Astrocyte of the cerebellum (primary cell): ENCODE measurements around the gene GDPD2.

Source experiments
- DNase-seq: peaks from one replicate; pipeline ENCODE4 v3.0.0-alpha.2; 2011; ENCODE audit warnings: low read depth
- H3K4me3 ChIP-seq: 2 replicates; pipeline ENCODE4 v1.5.1; 2011; ENCODE audit warnings: mild to moderate bottlenecking, low read depth, low read length, moderate library complexity
- in situ Hi-C: cut with HindIII; loops from 2 replicates; pipeline ENCODE4 v1.10.0; 2017; ENCODE audit warnings: low sequenced_read_pairs
- TF ChIP-seq, protein P1 (sequence below): IDR thresholded peaks from 2 replicates; pipeline ENCODE4 v1.5.1; 2012; ENCODE audit warnings: low read length, low read depth, moderate library complexity, mild to moderate bottlenecking; ENCODE audit errors: missing control alignments

Gene GDPD2

DNA sequence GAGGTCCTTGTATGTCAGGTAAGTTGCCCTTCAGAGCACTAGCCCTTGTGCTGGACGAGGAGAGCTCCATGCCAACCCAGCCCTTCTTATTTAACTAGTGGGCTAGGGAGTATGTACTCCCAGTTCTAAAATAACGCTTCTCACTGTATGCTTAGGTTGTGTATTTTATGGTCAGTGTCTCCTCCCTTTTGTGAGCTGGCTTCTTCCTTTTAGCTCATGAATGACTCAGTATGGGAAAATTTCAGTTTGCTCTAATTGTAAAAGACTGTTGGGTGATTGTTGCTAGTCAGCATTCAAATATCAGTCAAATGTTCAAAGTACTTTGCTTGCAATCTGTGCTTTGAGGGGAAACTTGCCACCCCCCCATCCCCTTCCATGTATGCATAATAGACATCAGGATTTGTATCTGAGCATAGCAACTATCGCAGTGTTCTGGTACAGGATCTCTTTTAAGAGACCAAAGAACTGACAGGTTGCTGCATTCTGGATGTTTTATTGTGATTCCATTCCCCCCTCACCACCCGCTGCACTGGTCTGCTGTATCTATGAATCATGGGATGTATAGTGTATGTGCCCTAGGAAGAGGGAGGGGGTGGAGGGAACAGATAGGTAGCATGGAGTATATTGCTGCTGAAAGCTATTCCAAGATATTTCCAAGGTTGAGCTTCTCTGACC lies 56.3 kb downstream of the GDPD2 start:
- in situ Hi-C loops: no loop called here
- H3K4me3 ChIP-seq: no peak overlapping the region
- TF ChIP-seq, protein P1, sequence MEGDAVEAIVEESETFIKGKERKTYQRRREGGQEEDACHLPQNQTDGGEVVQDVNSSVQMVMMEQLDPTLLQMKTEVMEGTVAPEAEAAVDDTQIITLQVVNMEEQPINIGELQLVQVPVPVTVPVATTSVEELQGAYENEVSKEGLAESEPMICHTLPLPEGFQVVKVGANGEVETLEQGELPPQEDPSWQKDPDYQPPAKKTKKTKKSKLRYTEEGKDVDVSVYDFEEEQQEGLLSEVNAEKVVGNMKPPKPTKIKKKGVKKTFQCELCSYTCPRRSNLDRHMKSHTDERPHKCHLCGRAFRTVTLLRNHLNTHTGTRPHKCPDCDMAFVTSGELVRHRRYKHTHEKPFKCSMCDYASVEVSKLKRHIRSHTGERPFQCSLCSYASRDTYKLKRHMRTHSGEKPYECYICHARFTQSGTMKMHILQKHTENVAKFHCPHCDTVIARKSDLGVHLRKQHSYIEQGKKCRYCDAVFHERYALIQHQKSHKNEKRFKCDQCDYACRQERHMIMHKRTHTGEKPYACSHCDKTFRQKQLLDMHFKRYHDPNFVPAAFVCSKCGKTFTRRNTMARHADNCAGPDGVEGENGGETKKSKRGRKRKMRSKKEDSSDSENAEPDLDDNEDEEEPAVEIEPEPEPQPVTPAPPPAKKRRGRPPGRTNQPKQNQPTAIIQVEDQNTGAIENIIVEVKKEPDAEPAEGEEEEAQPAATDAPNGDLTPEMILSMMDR: no peak
- DNase-seq: peak; percentile 38

DNA sequence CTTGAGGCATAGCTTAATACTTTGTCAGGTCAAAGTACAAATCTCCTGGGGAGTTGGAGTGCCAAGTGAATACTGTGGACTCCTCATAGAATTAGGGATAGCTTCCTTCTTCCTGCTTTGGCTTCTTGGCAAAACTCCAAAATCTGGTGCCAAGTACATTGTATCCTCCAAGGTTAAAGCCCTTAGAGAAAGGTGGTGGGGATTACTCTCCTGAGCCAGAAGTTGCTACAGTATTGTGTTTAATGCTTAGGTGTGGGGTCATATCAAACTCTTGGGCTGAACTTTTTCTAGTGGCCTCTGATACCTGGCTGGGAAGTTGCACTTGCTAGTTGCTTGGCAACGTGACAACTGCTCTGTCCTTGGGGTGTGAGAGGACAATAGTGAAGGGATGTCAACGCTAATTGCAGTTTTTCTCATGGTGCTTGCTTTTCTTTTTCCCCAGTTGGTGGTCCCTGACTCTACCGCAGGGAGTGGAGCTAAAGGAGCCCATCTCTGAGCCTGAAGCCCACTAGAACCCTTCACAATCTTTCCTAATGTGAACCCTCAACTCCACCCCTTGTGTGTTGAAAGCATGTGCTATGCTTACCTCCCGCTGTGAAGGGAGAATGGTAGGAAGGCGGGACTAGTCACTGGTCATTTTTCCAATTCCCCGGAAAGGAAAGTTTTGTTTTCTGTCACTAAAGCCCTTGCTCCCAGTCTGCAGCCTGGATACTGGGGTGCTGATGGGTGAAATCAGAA lies 57.0 kb downstream of the GDPD2 start:
- TF ChIP-seq, protein P1: no peak
- in situ Hi-C loops: no loop called here
- no peak overlapping the region for H3K4me3 ChIP-seq
- no peak for DNase-seq

DNA sequence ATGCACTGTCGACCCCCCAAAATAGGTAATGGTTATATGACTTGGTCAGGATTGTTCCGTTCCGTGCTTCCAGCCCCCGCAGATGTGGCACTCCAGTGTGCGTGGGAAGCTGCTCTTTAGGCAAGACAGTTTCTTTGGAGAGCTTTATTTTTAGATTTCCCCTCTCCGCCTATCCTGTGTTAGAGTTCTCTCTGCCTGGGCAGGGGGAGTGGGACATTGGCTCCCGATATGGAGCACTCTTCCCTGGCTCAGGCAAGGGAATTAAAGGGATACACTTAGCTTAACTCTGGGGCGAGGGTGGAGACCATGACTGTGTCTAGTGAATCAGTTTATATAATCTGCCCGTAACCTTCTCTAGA lies 57.5 kb downstream of the GDPD2 start:
- no peak for DNase-seq
- in situ Hi-C loops: no loop called here
- H3K4me3 ChIP-seq: no peak overlapping the region
- TF ChIP-seq, protein P1: no peak

- TF ChIP-seq, protein P1: no peak
- no peak overlapping the region for H3K4me3 ChIP-seq
- in situ Hi-C loops: no loop called here
- DNase-seq: no peak
Observed at GRCh38 chrX:70481471-70482270, 58.6 kb downstream of the GDPD2 start.

- DNase-seq: no peak
- no peak overlapping the region for H3K4me3 ChIP-seq
- in situ Hi-C loops: no loop called here
- TF ChIP-seq, protein P1: no peak
Observed at GRCh38 chrX:70482300-70482699, 59.2 kb downstream of the GDPD2 start.
